DOHH2 (cell line): Measurements from ENCODE around the gene OR1J1.

Experiments used
- H3F3A ChIP-seq: fragments of 200-600 bp; sonication (generic), shearing (Covaris generic); 2 replicates; pipeline ENCODE4 v1.6.0; 2016; ENCODE audit warnings: antibody characterized with exemption, mild to moderate bottlenecking; ENCODE audit not compliant: control insufficient read depth, insufficient read depth
- H3K27ac ChIP-seq: fragments of 200-600 bp; sonication (generic); 2 replicates; pipeline ENCODE4 v1.5.1; 2014; ENCODE audit warnings: low read depth, mild to moderate bottlenecking, low read length, moderate library complexity
- H3K27me3 ChIP-seq: fragments of 200-600 bp; sonication (generic); 2 replicates; pipeline ENCODE4 v1.6.1; 2014; ENCODE audit warnings: mild to moderate bottlenecking, low read length, mixed read lengths; ENCODE audit not compliant: control insufficient read depth
- H3K36me3 ChIP-seq: fragments of 200-600 bp; sonication (generic); 2 replicates; pipeline ENCODE4 v1.6.1; 2014; ENCODE audit warnings: mild to moderate bottlenecking, low read length, moderate library complexity, mixed read lengths; ENCODE audit not compliant: control insufficient read depth
- H3K4me1 ChIP-seq: fragments of 200-600 bp; sonication (generic); 2 replicates; pipeline ENCODE4 v1.6.1; 2014; ENCODE audit warnings: mild to moderate bottlenecking, low read length, mixed read lengths; ENCODE audit not compliant: control insufficient read depth
- H3K4me2 ChIP-seq: fragments of 200-600 bp; sonication (generic); 2 replicates; pipeline ENCODE4 v1.6.0; 2014; ENCODE audit warnings: mild to moderate bottlenecking, low read length, moderate library complexity
- H3K4me3 ChIP-seq: fragments of 200-600 bp; sonication (generic); 2 replicates; pipeline ENCODE4 v1.5.1; 2014; ENCODE audit warnings: mild to moderate bottlenecking, low read length, mixed read lengths
- H3K79me2 ChIP-seq: fragments of 200-600 bp; sonication (generic); 2 replicates; pipeline ENCODE4 v1.6.1; 2014; ENCODE audit warnings: mild to moderate bottlenecking, low read length, mixed read lengths; ENCODE audit not compliant: control insufficient read depth
- H3K9me2 ChIP-seq: fragments of 200-600 bp; sonication (generic); replicated peaks from 2 replicates; pipeline ENCODE4 v1.6.1; 2014; ENCODE audit warnings: mild to moderate bottlenecking, low read length, mixed read lengths; ENCODE audit not compliant: control insufficient read depth
- H3K9me3 ChIP-seq: fragments of 200-600 bp; sonication (generic); 2 replicates; pipeline ENCODE4 v1.6.1; 2014; ENCODE audit warnings: antibody characterized with exemption, low read length, mixed read lengths; ENCODE audit not compliant: control insufficient read depth, insufficient read depth
- H4K20me1 ChIP-seq: fragments of 200-600 bp; sonication (generic); 2 replicates; pipeline ENCODE4 v1.6.0; 2014; ENCODE audit warnings: low read depth, mild to moderate bottlenecking, antibody characterized with exemption, low read length, moderate library complexity; ENCODE audit not compliant: control insufficient read depth, insufficient read depth
- CTCF ChIP-seq: fragments of 200-600 bp; sonication (generic); IDR thresholded peaks from one replicate; pipeline ENCODE4 v1.5.1; 2014; ENCODE audit warnings: antibody characterized with exemption, mild to moderate bottlenecking, low read depth, low read length; ENCODE audit not compliant: poor library complexity, severe bottlenecking
- EZH2phosphoT487 ChIP-seq: fragments of 200-600 bp; sonication (generic); IDR thresholded peaks from 2 replicates; pipeline ENCODE4 v1.6.1; 2017; ENCODE audit warnings: borderline replicate concordance, mild to moderate bottlenecking, antibody characterized with exemption, low read length, moderate library complexity, mixed read lengths

Gene OR1J1

GRCh38 chr9:122453677-122454135 is 24.0 kb downstream of the OR1J1 start:
- Histone ChIP-seq H3K4me2 (no peak overlapping the region), H3K4me1 (no peaks in the 10 kb centered on the region), H3F3A (no peaks in the 10 kb centered on the region), H3K27ac (no peak overlapping the region), H3K9me3 (no peaks in the 10 kb centered on the region), H3K9me2 (no peaks in the 10 kb centered on the region), H3K4me3 (no peak overlapping the region), H3K27me3 (peaks cover 15% of the 10 kb centered on the region), H3K36me3 (no peaks in the 10 kb centered on the region), H3K79me2 (no peaks in the 10 kb centered on the region), H4K20me1 (no peaks in the 10 kb centered on the region)
- no peak for TF ChIP-seq EZH2phosphoT487
- TF ChIP-seq CTCF, result no peak

- no peak overlapping the region for H3K4me2 ChIP-seq
- H3K36me3 ChIP-seq, result no peaks in the 10 kb centered on the region
- no peaks in the 10 kb centered on the region for H3K79me2 ChIP-seq
- H3K4me3 ChIP-seq, result no peak overlapping the region
- no peak overlapping the region for H3K27ac ChIP-seq
- H3K27me3 ChIP-seq, result peaks cover 37% of the 10 kb centered on the region
- H3F3A ChIP-seq, result no peaks in the 10 kb centered on the region
- TF ChIP-seq CTCF, result no peak
- TF ChIP-seq EZH2phosphoT487, result no peak
- H4K20me1 ChIP-seq, result no peaks in the 10 kb centered on the region
- no peaks in the 10 kb centered on the region for H3K9me2 ChIP-seq
- no peaks in the 10 kb centered on the region for H3K4me1 ChIP-seq
- no peaks in the 10 kb centered on the region for H3K9me3 ChIP-seq
Observed at GRCh38 chr9:122446819-122447484, 30.8 kb downstream of the OR1J1 start.

- Histone ChIP-seq H3K4me2 (no peak overlapping the region), H3K4me1 (no peaks in the 10 kb centered on the region), H3K79me2 (no peaks in the 10 kb centered on the region), H3K27me3 (peaks cover 37% of the 10 kb centered on the region), H3K36me3 (no peaks in the 10 kb centered on the region), H3F3A (no peaks in the 10 kb centered on the region), H3K9me3 (no peaks in the 10 kb centered on the region), H3K9me2 (no peaks in the 10 kb centered on the region), H4K20me1 (no peaks in the 10 kb centered on the region), H3K27ac (no peak overlapping the region), H3K4me3 (no peak overlapping the region)
- TF ChIP-seq CTCF (no peak), EZH2phosphoT487 (no peak)
Observed at GRCh38 chr9:122445155-122445749, 32.5 kb downstream of the OR1J1 start.
